Keratinocyte (primary cell): ENCODE results near the gene SERPINE2.

ENCODE experiments used
- CTCF ChIP-seq, 3 experiments: IDR thresholded peaks in 1 of 3; conservative IDR thresholded peaks in 1 of 3; optimal IDR thresholded peaks in 1 of 3; 2 replicates in 2 of 3; 3 replicates in 1 of 3; pipeline versions ENCODE3 to v1.5.1; 2011; ENCODE audit warnings: low read length in 3 of 3, mild to moderate bottlenecking in 3 of 3, moderate library complexity in 2 of 3, control low read depth in 1 of 3, inconsistent platforms in 1 of 3; ENCODE audit not compliant: insufficient read depth in 2 of 3; ENCODE audit errors: extremely low read depth in 1 of 3
- EZH2 ChIP-seq: IDR thresholded peaks from one replicate; pipeline ENCODE4 v1.6.1; 2012; ENCODE audit warnings: inconsistent platforms, mild to moderate bottlenecking, low read length, moderate library complexity

DNA sequence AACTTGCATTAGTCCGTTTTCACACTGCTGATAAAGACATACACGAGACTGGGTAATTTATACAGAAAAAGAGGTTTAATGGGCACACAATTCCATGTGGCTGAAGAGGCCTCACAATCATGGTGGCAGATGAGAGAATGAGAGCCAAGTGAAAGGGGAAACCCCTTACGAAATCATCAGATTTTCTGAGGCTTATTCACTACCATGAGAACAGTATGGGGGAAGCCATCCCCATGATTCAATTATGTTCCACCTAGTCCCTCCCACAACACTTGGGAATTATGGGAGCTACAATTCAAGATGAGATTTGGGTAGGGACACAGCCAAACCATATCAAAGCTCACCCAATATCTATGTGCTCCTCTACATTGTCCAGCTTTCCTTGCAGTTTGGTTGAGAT, 16.0 kb upstream of the SERPINE2 start:
- TF ChIP-seq EZH2 (no peak), CTCF (optimal IDR thresholded peaks at IDR 0.05 in 1 of 3, IDR thresholded peaks at IDR 0.05 in 1 of 3, conservative IDR thresholded peaks at IDR 0.05 in 1 of 3; ENCODE audit: extremely low read depth in 1 of 3, insufficient read depth in 2 of 3, low read length in 3 of 3) (no peak)
